ENCODE data around the gene IL2.
A peak's percentile ranks its signal among the peaks of the same experiment; 100 is the strongest.

- peak; percentile 60 for TF ChIP-seq CTCF (conservative IDR thresholded peaks at IDR 0.05; ENCODE audit: low read depth, low read length)
- TF ChIP-seq EZH2 (IDR thresholded peaks at IDR 0.05; ENCODE audit: low read length, unreplicated experiment): no peak
Measured at GRCh38 chr4:122450847-122451246, 5.7 kb downstream of the IL2 start.

Data from PC-3 (cell line).